Peyer's patch (tissue), 4 donors: ENCODE measurements around the gene ADNP2. TPM values are rescaled to one million over a fixed set of nuclear protein-coding genes. Genes with fewer than 3 reads are reported as not detected.

Experiments
- DNase-seq, 3 donors: peaks; one replicate each; pipeline ENCODE4 v3.0.0-alpha.2; 2017 to 2019
- H3K27ac ChIP-seq, 4 donors: fragments of 200-600 bp; sonication (generic); one replicate each; pipeline ENCODE4 v1.5.1; 2016 to 2019
- H3K27me3 ChIP-seq, 2 donors: fragments of 200-600 bp; sonication (generic); one replicate each; pipeline ENCODE4 v1.5.1; 2019
- H3K36me3 ChIP-seq, 3 donors: fragments of 200-600 bp; sonication (generic); one replicate each; pipeline ENCODE4 v1.5.1; 2016 to 2019
- H3K4me1 ChIP-seq, 4 donors: fragments of 200-600 bp; sonication (generic); one replicate each; pipeline ENCODE4 v1.5.1; 2016 to 2019
- H3K4me3 ChIP-seq, 4 donors: fragments of 200-600 bp; sonication (generic); 1 replicate in 3 of 4; 2 replicates in 1 of 4; pipeline ENCODE4 v1.5.1; 2016 to 2019; ENCODE audit warnings: mild to moderate bottlenecking in 1 of 4
- H3K9me3 ChIP-seq, 4 donors: fragments of 200-600 bp; sonication (generic); one replicate each; pipeline ENCODE4 v1.5.1; 2016 to 2019; ENCODE audit warnings: mild to moderate bottlenecking in 1 of 4
- POLR2A ChIP-seq, 2 donors: fragments of 450-650 bp; IDR thresholded peaks; one replicate each; pipeline ENCODE4 v1.5.1; 2017; ENCODE audit warnings: antibody characterized with exemption in 2 of 2, mild to moderate bottlenecking in 2 of 2, moderate library complexity in 2 of 2
- total RNA-seq, 4 donors: library from RNA; depleted of rRNA; stranded (reverse); fragments of >200 nt; gene quantifications; one replicate each; pipeline ENCODE4 v1.1.0, GENCODE V29; 2016
- TF ChIP-seq, protein P1 (sequence below), 6 experiments: fragments of 450-650 bp in 4 of 6; fragments of 200-600 bp in 2 of 6; sonication (generic) in 1 of 6; IDR thresholded peaks; one replicate each; pipeline ENCODE4 v1.5.1; 2017 to 2019; ENCODE audit warnings: antibody characterized with exemption in 6 of 6, mild to moderate bottlenecking in 3 of 6, moderate library complexity in 1 of 6

Gene ADNP2
- total RNA-seq, 4 donors from 2014 or later: 18.9 to 26.7 (median 24.0) TPM

DNA sequence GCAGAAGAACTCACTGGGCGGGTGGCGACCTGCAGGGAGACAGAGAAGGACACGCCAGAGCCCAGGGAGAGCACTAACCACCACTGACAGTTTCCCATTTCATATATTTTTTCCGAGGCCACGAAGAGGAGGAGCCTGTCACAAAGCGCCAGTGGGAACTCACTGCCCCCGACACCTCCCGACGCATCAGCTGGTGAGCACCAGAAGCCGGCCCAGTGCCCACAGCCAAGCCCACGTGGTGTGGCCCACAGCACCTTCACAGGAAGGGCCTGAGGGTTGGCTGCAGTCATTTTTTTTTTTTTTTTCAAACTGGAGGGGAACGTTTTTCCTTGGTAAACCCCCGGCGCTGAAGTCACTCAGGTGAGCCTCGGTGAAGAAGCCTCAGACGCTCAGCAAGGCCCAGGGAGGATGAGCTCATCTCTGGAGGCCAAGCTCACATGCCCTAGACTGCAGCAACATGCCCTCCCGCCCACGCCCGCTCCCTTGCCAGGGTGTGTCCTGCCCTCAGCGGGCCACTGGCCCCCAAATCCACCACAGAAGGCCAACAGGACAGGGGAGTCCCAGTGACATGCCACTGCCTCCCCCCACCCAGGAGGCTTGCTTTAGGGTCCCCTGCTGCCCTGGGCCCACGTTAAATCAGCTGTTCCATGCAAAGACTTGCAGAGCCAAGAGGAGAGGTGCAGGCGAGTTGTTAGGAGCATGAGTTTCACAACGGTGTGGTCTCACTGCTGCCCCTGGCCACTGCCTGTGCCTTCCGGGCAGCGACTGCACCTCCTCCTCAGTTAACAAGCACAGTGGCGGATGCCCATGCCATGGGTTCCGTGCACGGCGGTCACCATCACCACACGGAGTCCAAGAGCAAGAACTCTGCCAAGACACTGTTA lies 70.1 kb downstream of the ADNP2 start:
- Histone ChIP-seq H3K27ac (no peak overlapping the region), H3K9me3 (no peaks in the 10 kb centered on the region)
- TF ChIP-seq, protein P1, sequence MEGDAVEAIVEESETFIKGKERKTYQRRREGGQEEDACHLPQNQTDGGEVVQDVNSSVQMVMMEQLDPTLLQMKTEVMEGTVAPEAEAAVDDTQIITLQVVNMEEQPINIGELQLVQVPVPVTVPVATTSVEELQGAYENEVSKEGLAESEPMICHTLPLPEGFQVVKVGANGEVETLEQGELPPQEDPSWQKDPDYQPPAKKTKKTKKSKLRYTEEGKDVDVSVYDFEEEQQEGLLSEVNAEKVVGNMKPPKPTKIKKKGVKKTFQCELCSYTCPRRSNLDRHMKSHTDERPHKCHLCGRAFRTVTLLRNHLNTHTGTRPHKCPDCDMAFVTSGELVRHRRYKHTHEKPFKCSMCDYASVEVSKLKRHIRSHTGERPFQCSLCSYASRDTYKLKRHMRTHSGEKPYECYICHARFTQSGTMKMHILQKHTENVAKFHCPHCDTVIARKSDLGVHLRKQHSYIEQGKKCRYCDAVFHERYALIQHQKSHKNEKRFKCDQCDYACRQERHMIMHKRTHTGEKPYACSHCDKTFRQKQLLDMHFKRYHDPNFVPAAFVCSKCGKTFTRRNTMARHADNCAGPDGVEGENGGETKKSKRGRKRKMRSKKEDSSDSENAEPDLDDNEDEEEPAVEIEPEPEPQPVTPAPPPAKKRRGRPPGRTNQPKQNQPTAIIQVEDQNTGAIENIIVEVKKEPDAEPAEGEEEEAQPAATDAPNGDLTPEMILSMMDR (IDR thresholded peaks at IDR 0.05): no peak
- no peak for TF ChIP-seq POLR2A (IDR thresholded peaks at IDR 0.05)

DNA sequence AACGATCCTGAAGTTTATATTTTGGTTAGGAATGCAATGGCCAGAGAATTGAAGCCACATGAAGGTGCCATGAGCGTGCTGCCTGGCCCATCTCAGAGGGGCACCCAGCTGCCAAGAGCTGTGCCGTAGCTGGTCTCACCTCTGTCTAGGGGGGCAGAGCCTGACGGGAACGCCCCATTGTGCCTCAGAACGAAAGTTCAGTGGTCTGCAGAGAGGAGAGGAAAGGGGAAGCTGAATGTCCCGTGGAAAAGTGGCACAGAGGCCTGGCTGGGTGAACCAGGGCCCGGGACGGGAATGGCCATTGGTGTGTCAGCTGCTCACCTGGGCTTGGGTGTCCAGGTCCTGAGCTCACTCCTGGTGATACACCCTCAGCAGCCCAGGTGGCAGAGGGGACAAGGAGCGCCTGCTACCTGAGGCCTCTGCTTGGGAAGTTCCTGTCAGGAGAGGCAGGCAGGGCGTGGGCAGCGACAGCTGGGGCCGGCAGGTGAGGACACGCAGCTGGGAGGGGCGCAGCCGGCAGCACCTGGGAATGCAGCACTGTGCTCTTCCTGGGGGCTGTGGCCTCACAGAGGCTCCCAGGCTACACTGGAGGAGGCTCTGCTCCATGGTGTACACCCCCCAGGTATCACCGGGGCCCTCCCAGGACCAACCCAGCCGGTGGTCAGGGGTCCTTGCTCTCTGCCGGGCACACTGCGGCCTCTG lies 70.9 kb downstream of the ADNP2 start:
- TF ChIP-seq, protein P1 (IDR thresholded peaks at IDR 0.05): no peak
- TF ChIP-seq POLR2A (IDR thresholded peaks at IDR 0.05): no peak
- Histone ChIP-seq H3K27ac (no peak overlapping the region), H3K4me3 (no peak overlapping the region), H3K27me3 (no peaks in the 10 kb centered on the region), H3K36me3 (no peaks in the 10 kb centered on the region), H3K9me3 (no peaks in the 10 kb centered on the region), H3K4me1 (no peaks in the 10 kb centered on the region)
- no peak for DNase-seq

More for the DNA sequence above, 70.1 kb downstream of the ADNP2 start:
- H3K4me3 ChIP-seq: no peak overlapping the region
- H3K27me3 ChIP-seq: no peaks in the 10 kb centered on the region
- no peak for DNase-seq
- H3K4me1 ChIP-seq: no peaks in the 10 kb centered on the region
- H3K36me3 ChIP-seq: no peaks in the 10 kb centered on the region

DNA sequence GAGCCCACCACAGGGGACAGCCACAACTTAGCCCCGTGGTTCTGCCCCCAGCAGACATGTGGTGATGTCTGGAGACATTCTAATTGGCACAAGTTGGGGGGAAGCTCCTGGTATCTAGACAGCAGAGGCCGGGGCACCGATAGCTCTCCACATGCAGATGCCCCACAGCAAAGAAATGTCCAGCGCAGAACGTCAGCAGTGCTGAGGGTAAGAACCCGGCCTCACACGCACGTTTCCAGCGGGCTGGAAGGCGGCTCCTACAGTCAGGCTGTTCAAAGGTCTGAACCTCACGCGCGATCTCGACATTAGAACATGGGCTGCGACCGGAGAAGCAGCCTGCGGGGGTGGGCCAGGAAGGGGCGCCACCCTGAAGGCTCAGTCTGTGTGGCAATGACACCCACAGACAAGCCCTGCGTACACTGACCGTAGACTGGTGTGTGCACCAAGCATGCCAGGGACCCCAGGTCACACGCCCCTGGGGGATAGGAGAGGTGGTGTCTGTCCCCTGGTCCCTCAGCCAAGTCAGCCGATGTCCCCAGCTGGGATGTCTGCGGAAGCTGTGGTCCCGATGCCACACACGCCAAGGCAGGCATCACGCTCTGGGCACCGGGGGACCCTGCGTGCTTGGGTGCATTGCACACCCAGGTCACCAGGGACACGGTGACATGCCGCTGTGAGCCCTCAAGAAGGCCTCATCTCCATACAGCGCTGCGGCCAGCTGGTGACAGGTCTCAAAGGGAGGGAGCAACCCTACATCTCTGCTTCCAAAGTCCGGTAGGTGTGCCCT lies 71.9 kb downstream of the ADNP2 start:
- Histone ChIP-seq H3K36me3 (no peaks in the 10 kb centered on the region), H3K27me3 (no peaks in the 10 kb centered on the region), H3K4me1 (no peaks in the 10 kb centered on the region), H3K4me3 (no peak overlapping the region), H3K9me3 (no peaks in the 10 kb centered on the region), H3K27ac (no peak overlapping the region)
- no peak for DNase-seq
- no peak for TF ChIP-seq POLR2A (IDR thresholded peaks at IDR 0.05)
- TF ChIP-seq, protein P1 (IDR thresholded peaks at IDR 0.05): no peak

DNA sequence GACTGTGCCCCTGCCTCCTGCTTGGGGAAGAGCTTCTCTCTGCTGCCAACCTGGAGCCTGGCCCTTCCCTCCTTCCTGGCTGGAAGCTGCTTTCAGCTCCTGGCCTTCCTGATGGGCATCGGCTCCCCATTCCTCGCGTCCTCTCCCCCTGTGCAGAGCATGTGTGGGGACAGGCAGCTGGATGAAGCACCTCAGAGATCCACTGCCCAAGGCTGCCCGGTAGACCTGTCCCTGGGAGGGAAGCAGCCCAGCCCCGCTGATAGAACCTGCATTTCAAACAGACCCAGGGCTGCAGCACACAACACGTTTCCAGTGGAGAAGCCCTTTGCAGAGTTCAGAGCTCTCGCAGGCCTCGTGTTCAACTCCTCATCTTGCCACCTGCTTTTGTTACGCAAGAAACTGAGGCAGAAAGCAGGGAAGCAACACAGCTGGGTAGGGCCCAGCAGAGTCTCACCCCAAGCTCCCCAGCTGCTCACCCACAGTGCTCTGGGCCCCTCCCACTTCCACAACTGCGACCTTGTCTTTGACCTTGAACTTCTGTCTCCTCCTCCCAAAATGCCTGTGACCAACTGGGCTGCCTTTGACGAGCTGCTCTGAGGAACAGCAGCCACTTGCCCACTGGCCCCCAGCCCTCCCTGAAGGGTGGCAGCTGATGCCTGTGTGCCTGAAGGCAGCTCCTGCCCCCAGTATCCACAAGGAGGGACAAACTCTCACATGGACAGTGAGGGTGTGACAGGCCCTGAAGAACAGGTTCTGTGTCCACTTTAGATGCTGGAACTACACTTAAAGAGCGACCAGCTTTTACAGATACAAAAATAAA lies 72.8 kb downstream of the ADNP2 start:
- DNase-seq: no peak
- no peaks in the 10 kb centered on the region for H3K9me3 ChIP-seq
- no peak overlapping the region for H3K27ac ChIP-seq
- TF ChIP-seq, protein P1 (IDR thresholded peaks at IDR 0.05): no peak
- no peak for TF ChIP-seq POLR2A (IDR thresholded peaks at IDR 0.05)
- no peaks in the 10 kb centered on the region for H3K27me3 ChIP-seq
- H3K4me1 ChIP-seq: no peaks in the 10 kb centered on the region
- no peak overlapping the region for H3K4me3 ChIP-seq
- H3K36me3 ChIP-seq: no peaks in the 10 kb centered on the region

DNA sequence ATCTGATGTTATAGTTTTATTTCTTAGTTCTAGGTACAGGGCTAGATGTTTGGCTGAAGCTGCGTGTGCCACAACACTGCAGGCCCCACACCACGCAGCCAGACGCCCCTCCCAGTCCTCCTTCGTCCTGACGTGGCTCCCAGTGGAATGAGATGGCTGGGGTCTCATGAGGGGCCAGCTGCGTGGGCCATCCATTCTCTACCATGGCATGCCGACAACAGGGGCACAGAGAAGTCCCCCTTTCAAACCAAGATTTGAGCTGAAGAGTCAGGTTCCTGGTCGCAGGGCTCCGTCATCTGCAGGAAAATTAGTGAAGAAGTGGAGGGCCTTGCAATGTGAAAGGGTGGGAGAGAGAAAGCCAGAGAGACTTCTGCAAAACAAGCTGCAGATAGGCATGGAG lies 73.8 kb downstream of the ADNP2 start:
- Histone ChIP-seq H3K27ac (peak overlapping the region in 1 of 4 donors; percentile 5), H3K36me3 (no peaks in the 10 kb centered on the region), H3K9me3 (no peaks in the 10 kb centered on the region), H3K4me1 (no peaks in the 10 kb centered on the region), H3K4me3 (no peak overlapping the region), H3K27me3 (no peaks in the 10 kb centered on the region)
- TF ChIP-seq, protein P1 (IDR thresholded peaks at IDR 0.05): no peak
- no peak for TF ChIP-seq POLR2A (IDR thresholded peaks at IDR 0.05)
- DNase-seq: peak in 1 of 3 donors; percentile 18
